K562 (cell line): ENCODE data around the gene CORO2A. TPM values are rescaled to one million over a fixed set of nuclear protein-coding genes. Genes with fewer than 3 reads are reported as not detected.

ENCODE experiments used
- ARID2 ChIP-seq: fragments of 450-650 bp; IDR thresholded peaks from 2 replicates; pipeline ENCODE4 v1.6.1; 2017; ENCODE audit warnings: antibody characterized with exemption, mild to moderate bottlenecking
- CBFA2T3 ChIP-seq: fragments of 450-650 bp; IDR thresholded peaks from 2 replicates; pipeline ENCODE4 v1.6.1; 2017
- CBX8 ChIP-seq: fragments of 200-600 bp; sonication (generic); IDR thresholded peaks from 2 replicates; pipeline ENCODE4 v1.6.1; 2012; ENCODE audit warnings: borderline replicate concordance, mixed run types, low read depth, mild to moderate bottlenecking, moderate library complexity, mixed read lengths, low read length, control low read depth, inconsistent platforms; ENCODE audit not compliant: poor library complexity, severe bottlenecking; ENCODE audit errors: extremely low read depth
- DIDO1 ChIP-seq: fragments of 450-650 bp; IDR thresholded peaks from 2 replicates; pipeline ENCODE4 v1.6.1; 2016; ENCODE audit warnings: low read depth, missing biosample characterization, missing genetic modification characterization
- FOXM1 ChIP-seq, 2 experiments: fragments of 450-650 bp in 1 of 2; sonication (generic) in 1 of 2; formaldehyde crosslinking in 1 of 2; IDR thresholded peaks; 2 replicates each; pipeline versions ENCODE4 v1.6.1 to v1.9.0; 2017 to 2022; ENCODE audit warnings: low read depth in 2 of 2, mild to moderate bottlenecking in 2 of 2, missing genetic modification reagents in 1 of 2, moderate library complexity in 1 of 2
- GTF3C2 ChIP-seq: IDR thresholded peaks from 3 replicates; pipeline ENCODE4 v1.6.1; 2011; ENCODE audit warnings: borderline replicate concordance, mild to moderate bottlenecking, moderate library complexity; ENCODE audit not compliant: insufficient read length; ENCODE audit errors: extremely low read depth
- KDM2B ChIP-seq: fragments of 250-450 bp; sonication (Bioruptor Pico); IDR thresholded peaks from 2 replicates; pipeline ENCODE4 v1.8.0; 2021; ENCODE audit warnings: mild to moderate bottlenecking, moderate library complexity
- POLR2H ChIP-seq: IDR thresholded peaks from 2 replicates; pipeline ENCODE4 v1.6.1; 2016; ENCODE audit warnings: missing genetic modification characterization, low read depth, mild to moderate bottlenecking, control low read depth, missing compliant biosample characterization, moderate library complexity
- RCOR1 ChIP-seq, 2 experiments: IDR thresholded peaks; 2 replicates each; pipeline ENCODE4 v1.6.1; 2012; ENCODE audit warnings: low read depth in 2 of 2, low read length in 2 of 2, borderline replicate concordance in 1 of 2, improper control_type of control experiment in 1 of 2
- SRSF7 ChIP-seq: fragments of 200-400 bp; formaldehyde crosslinking; optimal IDR thresholded peaks from 2 replicates; pipeline ENCODE3; 2017; ENCODE audit warnings: mild to moderate bottlenecking, low read depth, low read length
- TCF7L2 ChIP-seq: fragments of 150-350 bp; IDR thresholded peaks from 2 replicates; pipeline ENCODE4 v1.6.1; 2016; ENCODE audit warnings: low read depth, mild to moderate bottlenecking, low read length, moderate library complexity
- ZHX1 ChIP-seq: fragments of 150-350 bp; conservative IDR thresholded peaks from 2 replicates; pipeline ENCODE4 v1.6.1; 2014; ENCODE audit warnings: low read length
- ZNF224 ChIP-seq: sonication (generic); formaldehyde crosslinking; IDR thresholded peaks from 2 replicates; pipeline ENCODE4 v1.8.0; 2022; ENCODE audit warnings: mild to moderate bottlenecking, missing genetic modification reagents
- ZNF263 ChIP-seq: sonication (generic); formaldehyde crosslinking; IDR thresholded peaks from 2 replicates; pipeline ENCODE4 v1.8.0; 2022; ENCODE audit warnings: mild to moderate bottlenecking, missing genetic modification reagents, borderline replicate concordance
- polyA plus RNA-seq, 8 experiments: library from polyadenylated mRNA; depleted of rRNA in 4 of 8; stranded (reverse) in 5 of 8; unstranded in 3 of 8; fragments of >200 nt; fragmentation: Nextera tagmentation in 2 of 8; fragmentation: Illumina TruSeq in 1 of 8; extraction: Ambion mirVana in 2 of 8; extraction: Trizol in 1 of 8; gene quantifications; 2 replicates each; pipeline versions ENCODE4 v1.2.1 to v1.2.3, GENCODE V29; 2011 to 2014; ENCODE audit warnings: inconsistent platforms in 1 of 8, missing spikeins in 1 of 8
- total RNA-seq, 7 experiments: library from RNA; depleted of rRNA in 6 of 7; stranded (reverse); fragments of >200 nt in 6 of 7; fragmentation: Illumina TruSeq in 2 of 7; extraction: Trizol in 2 of 7; gene quantifications; 2 replicates each; pipeline versions ENCODE4 v1.2.1 to v1.2.3, GENCODE V29; 2011 to 2021; ENCODE audit warnings: low replicate concordance in 1 of 7
- TF ChIP-seq, protein P1 (sequence below), 3 experiments: fragments of 200-800 bp in 1 of 3; sonication (Bioruptor generic) in 1 of 3; sonication (generic) in 1 of 3; formaldehyde crosslinking in 1 of 3; IDR thresholded peaks; 2 replicates each; pipeline versions ENCODE4 v1.6.1 to v1.8.0; 2016 to 2022; ENCODE audit warnings: mild to moderate bottlenecking in 2 of 3, missing compliant biosample characterization in 2 of 3, missing genetic modification characterization in 2 of 3, missing genetic modification reagents in 1 of 3
- TF ChIP-seq, protein P2 (sequence below): fragments of 450-650 bp; IDR thresholded peaks from 2 replicates; pipeline ENCODE4 v1.6.1; 2016; ENCODE audit warnings: missing biosample characterization, missing genetic modification characterization

CORO2A gene
- total and polyA plus RNA-seq, 9 of the 15 experiments (the other 6 are each of a cell fraction or from before 2014, with no cell fraction given): 9.5 to 26.6 (median 18.0) TPM

DNA sequence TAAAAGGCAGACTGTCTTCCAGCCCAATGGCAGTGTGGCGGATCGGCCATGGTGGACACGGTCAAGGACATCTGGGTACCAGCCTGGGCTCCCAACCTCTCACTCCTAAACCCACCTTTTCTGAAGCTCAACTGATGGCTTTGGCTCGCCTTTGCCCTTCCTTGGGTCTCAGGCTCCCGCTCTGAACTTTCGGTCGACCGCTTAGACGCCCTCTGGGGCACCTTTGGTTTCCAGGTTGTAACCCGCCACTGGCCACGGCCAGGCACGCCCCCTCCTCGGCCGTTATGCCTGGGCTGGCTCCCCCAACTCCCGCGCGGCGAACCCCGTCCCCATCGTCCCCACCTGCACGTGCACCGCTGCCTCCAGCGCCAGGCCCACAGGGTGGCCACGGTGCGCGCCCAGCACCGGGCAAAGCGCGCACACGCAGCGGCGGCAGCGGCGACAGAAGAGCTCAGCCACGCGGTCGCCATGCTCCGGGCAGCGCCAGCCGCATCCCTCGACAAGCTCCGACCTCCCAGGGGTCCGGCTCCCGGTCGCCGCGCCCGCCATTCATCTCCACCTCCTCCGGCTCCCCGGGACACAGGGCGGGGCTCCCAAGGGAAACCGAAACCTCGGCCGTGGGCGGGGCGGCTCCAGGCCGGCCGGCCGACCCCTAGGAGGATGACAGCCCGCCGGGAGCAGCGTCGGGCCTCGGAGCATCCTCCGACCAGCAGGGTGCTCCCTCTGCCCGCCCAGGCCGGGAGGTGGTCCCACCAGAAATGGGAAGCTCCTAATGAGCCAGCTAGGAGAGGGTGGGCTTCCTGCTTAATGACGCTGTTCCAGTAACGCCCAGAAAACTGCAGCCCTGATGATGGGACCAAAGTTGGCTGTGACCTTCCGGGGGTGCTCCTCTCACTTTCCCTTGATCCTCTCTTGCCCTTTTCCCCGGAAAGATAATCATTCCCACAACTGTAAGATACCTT, 73.5 kb downstream of the CORO2A start, which contains the start of gene TRIM14 (continued):
- TF ChIP-seq ZNF224 (CRISPR knock-in tag) (0 out of 2 replicates have a peak, but pooled peaks have one; percentile 47), CBFA2T3 (no peak), POLR2H (tag) (no peak), ZNF263 (CRISPR knock-in tag) (peak; percentile 99), GTF3C2 (no peak), RCOR1 (IDR thresholded peaks at IDR 0.05; ENCODE audit: borderline replicate concordance in 1 of 2, low read depth in 2 of 2, low read length in 2 of 2) (peak in 1 of 2 experiments; percentile 70; a peak in 1 of 4 replicates), ARID2 (no peak), TCF7L2 (no peak), KDM2B (CRISPR knock-in tag) (no peak; the same call in 1 of the 2 replicates), ZHX1 (no peak), DIDO1 (0 out of 2 replicates have a peak, but pooled peaks have one; percentile 15), CBX8 (no peak), FOXM1 (IDR thresholded peaks at IDR 0.05; ENCODE audit: low read depth) (no peak), FOXM1 (CRISPR knock-in tag; IDR thresholded peaks at IDR 0.05; ENCODE audit: low read depth) (peak; percentile 26; the same call in 1 of the 2 replicates), SRSF7 (no peak)
- TF ChIP-seq, protein P1, sequence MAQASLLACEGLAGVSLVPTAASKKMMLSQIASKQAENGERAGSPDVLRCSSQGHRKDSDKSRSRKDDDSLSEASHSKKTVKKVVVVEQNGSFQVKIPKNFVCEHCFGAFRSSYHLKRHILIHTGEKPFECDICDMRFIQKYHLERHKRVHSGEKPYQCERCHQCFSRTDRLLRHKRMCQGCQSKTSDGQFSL (CRISPR knock-in tag; IDR thresholded peaks at IDR 0.05): 0 out of 2 replicates have a peak, but pooled peaks have one; percentile 44
- TF ChIP-seq, protein P1 (tag; IDR thresholded peaks at IDR 0.05): no peak
- TF ChIP-seq, protein P2, sequence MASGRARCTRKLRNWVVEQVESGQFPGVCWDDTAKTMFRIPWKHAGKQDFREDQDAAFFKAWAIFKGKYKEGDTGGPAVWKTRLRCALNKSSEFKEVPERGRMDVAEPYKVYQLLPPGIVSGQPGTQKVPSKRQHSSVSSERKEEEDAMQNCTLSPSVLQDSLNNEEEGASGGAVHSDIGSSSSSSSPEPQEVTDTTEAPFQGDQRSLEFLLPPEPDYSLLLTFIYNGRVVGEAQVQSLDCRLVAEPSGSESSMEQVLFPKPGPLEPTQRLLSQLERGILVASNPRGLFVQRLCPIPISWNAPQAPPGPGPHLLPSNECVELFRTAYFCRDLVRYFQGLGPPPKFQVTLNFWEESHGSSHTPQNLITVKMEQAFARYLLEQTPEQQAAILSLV (tag): no peak
